ENCODE results near the gene HELZ2.

HELZ2 gene

GRCh38 chr20:63551068-63551467, 23.0 kb downstream of the HELZ2 start:
- H3K27me3 ChIP-seq (ENCODE audit: control insufficient read depth, insufficient read depth, low read length), result peaks cover 42% of the 10 kb centered on the region
- no peaks in the 10 kb centered on the region for H3K36me3 ChIP-seq (ENCODE audit: insufficient read depth, low read length)
- H3K4me3 ChIP-seq (ENCODE audit: low read length), result no peak overlapping the region
- no peaks in the 10 kb centered on the region for H3K9me3 ChIP-seq (replicated peaks; ENCODE audit: low read length)
- peaks cover 7% of the 10 kb centered on the region for H3K4me1 ChIP-seq (ENCODE audit: control insufficient read depth, insufficient read depth, low read length)
- H3K9ac ChIP-seq (ENCODE audit: low read depth, low read length), result no peak overlapping the region
- H3K4me2 ChIP-seq (ENCODE audit: low read length), result no peak overlapping the region

GRCh38 chr20:63549679-63550282, 24.3 kb downstream of the HELZ2 start:
- Histone ChIP-seq H3K9me3 (replicated peaks; ENCODE audit: low read length) (no peaks in the 10 kb centered on the region), H3K27me3 (ENCODE audit: control insufficient read depth, insufficient read depth, low read length) (peaks cover 47% of the 10 kb centered on the region), H3K4me2 (ENCODE audit: low read length) (no peak overlapping the region), H3K36me3 (ENCODE audit: insufficient read depth, low read length) (no peaks in the 10 kb centered on the region), H3K4me3 (ENCODE audit: low read length) (no peak overlapping the region), H3K9ac (ENCODE audit: low read depth, low read length) (no peak overlapping the region), H3K4me1 (ENCODE audit: control insufficient read depth, insufficient read depth, low read length) (peaks cover 7% of the 10 kb centered on the region)

- Histone ChIP-seq H3K4me2 (ENCODE audit: low read length) (no peak overlapping the region), H3K9me3 (replicated peaks; ENCODE audit: low read length) (no peaks in the 10 kb centered on the region), H3K27me3 (ENCODE audit: control insufficient read depth, insufficient read depth, low read length) (peaks cover 52% of the 10 kb centered on the region), H3K4me3 (ENCODE audit: low read length) (no peak overlapping the region), H3K36me3 (ENCODE audit: insufficient read depth, low read length) (no peaks in the 10 kb centered on the region), H3K9ac (ENCODE audit: low read depth, low read length) (no peak overlapping the region), H3K4me1 (ENCODE audit: control insufficient read depth, insufficient read depth, low read length) (peaks cover 7% of the 10 kb centered on the region)
Measured at GRCh38 chr20:63549019-63549418, 25.0 kb downstream of the HELZ2 start.

GRCh38 chr20:63548542-63548941, 25.5 kb downstream of the HELZ2 start:
- no peaks in the 10 kb centered on the region for H3K36me3 ChIP-seq (ENCODE audit: insufficient read depth, low read length)
- no peak overlapping the region for H3K4me3 ChIP-seq (ENCODE audit: low read length)
- H3K27me3 ChIP-seq (ENCODE audit: control insufficient read depth, insufficient read depth, low read length), result peaks cover 56% of the 10 kb centered on the region
- no peak overlapping the region for H3K4me2 ChIP-seq (ENCODE audit: low read length)
- no peak overlapping the region for H3K9ac ChIP-seq (ENCODE audit: low read depth, low read length)
- H3K9me3 ChIP-seq (replicated peaks; ENCODE audit: low read length), result no peaks in the 10 kb centered on the region
- peaks cover 3% of the 10 kb centered on the region for H3K4me1 ChIP-seq (ENCODE audit: control insufficient read depth, insufficient read depth, low read length)

- H3K9me3 ChIP-seq (replicated peaks; ENCODE audit: low read length), result no peaks in the 10 kb centered on the region
- H3K9ac ChIP-seq (ENCODE audit: low read depth, low read length), result no peak within 1 kb of the TSS
- peaks cover 3% of the 10 kb centered on the region for H3K4me1 ChIP-seq (ENCODE audit: control insufficient read depth, insufficient read depth, low read length)
- H3K4me2 ChIP-seq (ENCODE audit: low read length), result no peak within 1 kb of the TSS
- no peaks in the 10 kb centered on the region for H3K36me3 ChIP-seq (ENCODE audit: insufficient read depth, low read length)
- no peak within 1 kb of the TSS for H3K4me3 ChIP-seq (ENCODE audit: low read length)
- H3K27me3 ChIP-seq (ENCODE audit: control insufficient read depth, insufficient read depth, low read length), result peaks cover 54% of the 10 kb centered on the region
Measured at GRCh38 chr20:63547725-63548480, 26.1 kb downstream of the HELZ2 start, which contains the start of gene SRMS. TSS of gene SRMS (minus strand) at chr20:63547749. CDS start at chr20:63547463, 286 bp downstream.

GRCh38 chr20:63546956-63547724, 26.9 kb downstream of the HELZ2 start:
- H3K27me3 ChIP-seq (ENCODE audit: control insufficient read depth, insufficient read depth, low read length), result peaks cover 53% of the 10 kb centered on the region
- H3K4me1 ChIP-seq (ENCODE audit: control insufficient read depth, insufficient read depth, low read length), result peaks cover 3% of the 10 kb centered on the region
- H3K4me2 ChIP-seq (ENCODE audit: low read length), result no peak overlapping the region
- H3K36me3 ChIP-seq (ENCODE audit: insufficient read depth, low read length), result no peaks in the 10 kb centered on the region
- no peak overlapping the region for H3K9ac ChIP-seq (ENCODE audit: low read depth, low read length)
- no peaks in the 10 kb centered on the region for H3K9me3 ChIP-seq (replicated peaks; ENCODE audit: low read length)
- H3K4me3 ChIP-seq (ENCODE audit: low read length), result no peak overlapping the region

- Histone ChIP-seq H3K9ac (ENCODE audit: low read depth, low read length) (no peak overlapping the region), H3K9me3 (replicated peaks; ENCODE audit: low read length) (no peaks in the 10 kb centered on the region), H3K4me2 (ENCODE audit: low read length) (no peak overlapping the region), H3K36me3 (ENCODE audit: insufficient read depth, low read length) (no peaks in the 10 kb centered on the region), H3K4me1 (ENCODE audit: control insufficient read depth, insufficient read depth, low read length) (peaks cover 3% of the 10 kb centered on the region), H3K4me3 (ENCODE audit: low read length) (no peak overlapping the region), H3K27me3 (ENCODE audit: control insufficient read depth, insufficient read depth, low read length) (peaks cover 53% of the 10 kb centered on the region)
Measured at GRCh38 chr20:63546256-63546955, 27.6 kb downstream of the HELZ2 start.

- H3K9ac ChIP-seq (ENCODE audit: low read depth, low read length), result no peak overlapping the region
- H3K36me3 ChIP-seq (ENCODE audit: insufficient read depth, low read length), result no peaks in the 10 kb centered on the region
- H3K4me2 ChIP-seq (ENCODE audit: low read length), result no peak overlapping the region
- H3K4me1 ChIP-seq (ENCODE audit: control insufficient read depth, insufficient read depth, low read length), result peaks cover 3% of the 10 kb centered on the region
- no peak overlapping the region for H3K4me3 ChIP-seq (ENCODE audit: low read length)
- H3K9me3 ChIP-seq (replicated peaks; ENCODE audit: low read length), result no peaks in the 10 kb centered on the region
- peaks cover 49% of the 10 kb centered on the region for H3K27me3 ChIP-seq (ENCODE audit: control insufficient read depth, insufficient read depth, low read length)
Measured at GRCh38 chr20:63545814-63546213, 28.2 kb downstream of the HELZ2 start.

- no peaks in the 10 kb centered on the region for H3K36me3 ChIP-seq (ENCODE audit: insufficient read depth, low read length)
- peaks cover 48% of the 10 kb centered on the region for H3K27me3 ChIP-seq (ENCODE audit: control insufficient read depth, insufficient read depth, low read length)
- H3K9ac ChIP-seq (ENCODE audit: low read depth, low read length), result no peak overlapping the region
- no peaks in the 10 kb centered on the region for H3K9me3 ChIP-seq (replicated peaks; ENCODE audit: low read length)
- H3K4me1 ChIP-seq (ENCODE audit: control insufficient read depth, insufficient read depth, low read length), result peaks cover 9% of the 10 kb centered on the region
- H3K4me2 ChIP-seq (ENCODE audit: low read length), result no peak overlapping the region
- H3K4me3 ChIP-seq (ENCODE audit: low read length), result no peak overlapping the region
Measured at GRCh38 chr20:63544958-63545516, 29.0 kb downstream of the HELZ2 start.

GRCh38 chr20:63544241-63544957, 29.6 kb downstream of the HELZ2 start:
- Histone ChIP-seq H3K36me3 (ENCODE audit: insufficient read depth, low read length) (no peaks in the 10 kb centered on the region), H3K4me2 (ENCODE audit: low read length) (no peak overlapping the region), H3K9ac (ENCODE audit: low read depth, low read length) (no peak overlapping the region), H3K9me3 (replicated peaks; ENCODE audit: low read length) (no peaks in the 10 kb centered on the region), H3K27me3 (ENCODE audit: control insufficient read depth, insufficient read depth, low read length) (peaks cover 41% of the 10 kb centered on the region), H3K4me1 (ENCODE audit: control insufficient read depth, insufficient read depth, low read length) (peaks cover 9% of the 10 kb centered on the region), H3K4me3 (ENCODE audit: low read length) (no peak overlapping the region)

Data from skeletal muscle satellite cell (primary cell).